HG03108 (cell line): ENCODE measurements around the gene PALLD.
"Not testable (repeated sequence)": the region's sequence is repeated elsewhere in the genome, so short reads cannot be mapped to it uniquely, and the experiment has no call there.

Experiments used
- ATAC-seq: cut with Tn5 transposase; IDR thresholded peaks from one replicate; pipeline ENCODE4 v1.9.1; 2021; ENCODE audit warnings: moderate library complexity; ENCODE audit not compliant: unreplicated experiment

Gene PALLD

DNA sequence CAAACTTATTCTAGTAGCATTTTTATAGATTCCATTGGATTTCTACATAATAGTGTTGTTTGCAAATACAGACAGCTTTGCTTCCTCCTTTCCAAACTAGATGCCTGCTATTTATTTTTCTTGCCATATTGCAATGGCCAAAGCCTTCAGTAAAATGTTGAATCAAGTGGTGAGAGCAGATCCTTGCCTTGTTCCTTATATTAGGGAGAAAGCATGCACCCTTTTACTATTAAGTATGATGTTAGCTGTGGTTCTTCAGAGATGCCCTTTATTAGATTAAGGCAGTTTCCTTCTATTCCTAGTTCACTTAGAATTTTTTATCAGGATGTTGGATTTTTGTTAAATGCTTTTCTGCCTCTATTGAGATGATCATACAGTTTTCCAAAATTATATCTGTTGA, 279.5 kb downstream of the PALLD start:
- ATAC-seq = no peak

- no peak for ATAC-seq
Observed at GRCh38 chr4:168777277-168777965, 280.6 kb downstream of the PALLD start.

DNA sequence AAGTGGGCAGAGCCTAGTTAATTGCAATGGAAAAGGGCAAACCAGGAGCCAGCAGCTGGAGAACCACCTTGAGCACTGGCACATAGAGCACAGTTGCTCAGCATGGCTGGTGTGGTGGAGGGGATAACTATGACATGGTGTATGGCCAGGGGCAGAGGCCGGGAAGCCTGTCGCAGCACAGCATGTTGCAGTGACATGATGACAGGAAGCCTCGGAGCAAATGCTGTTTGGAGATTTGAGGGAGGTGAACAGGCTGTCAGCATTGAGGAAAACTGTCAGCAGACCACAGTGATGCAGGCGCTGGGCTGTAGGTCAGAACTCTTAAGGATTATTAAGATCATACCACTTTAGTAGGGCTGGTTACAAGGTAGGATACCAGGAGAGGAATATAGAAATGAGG, 284.5 kb downstream of the PALLD start:
- ATAC-seq = no peak

GRCh38 chr4:168781926-168782325, 285.1 kb downstream of the PALLD start:
- no peak for ATAC-seq

DNA sequence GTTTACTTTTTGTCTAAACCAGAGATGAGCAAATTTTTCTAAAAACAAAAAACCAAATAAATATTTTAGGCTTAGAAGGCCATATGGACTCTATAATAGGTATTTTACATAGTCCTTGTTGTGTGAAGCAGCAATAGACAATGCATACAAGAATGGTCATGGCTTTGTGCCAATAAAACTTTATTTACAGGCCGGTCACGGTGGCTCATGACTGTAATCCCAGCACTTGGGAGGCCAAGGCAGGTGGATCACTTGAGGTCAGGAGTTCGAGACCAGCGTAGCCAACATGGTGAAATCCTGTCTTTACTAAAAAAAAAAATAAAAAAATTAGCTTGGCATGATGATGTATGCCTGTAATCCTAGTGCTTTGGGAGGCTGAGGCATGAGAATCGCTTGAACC, 285.6 kb downstream of the PALLD start:
- no peak for ATAC-seq

DNA sequence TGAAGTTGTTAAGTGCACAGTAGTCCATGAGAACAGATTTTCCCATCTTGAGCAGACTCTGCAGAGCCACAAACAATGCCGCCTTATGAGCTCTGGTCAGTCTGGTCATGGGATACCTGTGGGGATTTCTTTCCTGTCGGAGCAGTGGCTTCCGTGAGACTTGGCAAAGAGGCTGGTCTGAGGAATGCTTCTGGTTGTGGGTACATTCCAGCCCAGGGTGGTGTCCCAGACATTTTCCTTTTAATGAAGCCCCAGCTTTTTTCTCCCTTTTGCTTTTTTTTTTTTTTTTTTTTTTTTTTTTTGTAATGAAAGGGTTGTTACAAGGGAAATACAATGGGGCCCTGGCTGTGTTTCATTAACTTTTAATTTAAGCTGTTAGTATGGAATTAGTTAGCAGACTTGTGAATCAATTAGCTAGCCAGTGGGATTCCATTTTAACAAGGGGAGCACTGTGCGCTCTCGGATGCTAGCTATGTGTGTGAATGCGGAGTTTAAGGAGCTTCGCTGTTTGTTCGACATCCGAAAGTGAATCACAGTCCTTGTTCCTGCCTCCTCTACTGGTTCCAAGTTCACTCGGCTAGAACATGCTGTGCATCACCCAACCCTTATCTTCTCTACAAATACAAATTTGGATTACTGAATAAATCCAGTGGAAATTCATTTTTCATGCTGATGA, 288.1 kb downstream of the PALLD start:
- ATAC-seq = no peak

DNA sequence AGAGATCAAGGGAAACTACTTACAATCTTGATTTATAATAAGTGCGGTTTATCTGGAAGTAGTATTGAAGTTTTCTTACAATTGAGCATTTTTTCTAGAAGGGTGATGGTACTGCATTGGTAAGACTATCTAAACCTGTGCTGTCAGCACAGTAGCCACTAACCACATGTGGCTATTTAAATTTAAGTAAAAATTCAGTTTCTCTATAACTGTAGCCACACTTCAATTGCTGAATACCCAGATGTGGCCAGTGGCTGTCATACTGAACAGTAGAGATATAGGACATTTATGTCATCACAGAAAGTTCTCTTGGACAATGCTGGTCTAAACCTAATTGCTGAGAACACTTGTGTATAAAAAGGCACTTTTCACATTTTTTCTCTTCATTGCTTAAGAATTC, 290.5 kb downstream of the PALLD start:
- no peak for ATAC-seq

- ATAC-seq = no peak
Observed at GRCh38 chr4:168787801-168788595, 291.1 kb downstream of the PALLD start.

DNA sequence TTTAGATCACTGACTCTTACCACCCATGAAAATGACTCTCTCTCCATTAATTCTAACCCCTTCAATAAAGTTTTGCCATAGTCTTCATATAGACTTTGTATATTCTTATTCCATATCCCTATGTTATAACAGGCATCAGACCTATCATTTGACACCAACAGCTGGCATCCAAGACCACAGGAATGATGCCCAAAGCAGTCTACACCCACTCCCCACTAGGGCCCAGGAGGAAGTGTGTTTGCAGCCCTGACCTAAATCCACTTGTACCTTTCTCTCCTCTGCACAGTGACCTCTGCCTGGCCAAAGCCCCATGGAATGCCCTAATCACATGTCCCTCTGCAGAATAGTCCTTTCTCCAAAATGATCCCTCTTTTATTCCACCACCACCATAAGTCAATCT, 294.0 kb downstream of the PALLD start:
- no peak for ATAC-seq

DNA sequence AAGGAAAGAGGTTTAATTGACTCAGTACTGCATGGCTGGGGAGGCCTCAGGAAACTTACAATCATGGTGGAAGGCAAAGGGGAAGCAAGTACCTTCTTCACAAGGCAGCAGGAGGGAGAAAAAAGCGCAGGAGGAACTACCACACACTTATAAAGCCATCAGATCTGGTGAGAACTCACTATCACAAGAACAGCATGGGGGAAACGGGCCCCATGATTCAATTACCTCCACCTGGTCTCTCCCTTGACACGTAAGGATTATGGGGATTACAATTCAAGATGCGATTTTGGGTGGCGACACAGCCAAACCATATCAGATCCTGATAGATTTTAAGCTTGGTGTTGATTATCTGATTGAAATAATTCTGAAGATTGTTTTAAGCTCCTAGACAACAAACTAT, 294.5 kb downstream of the PALLD start:
- no peak for ATAC-seq

GRCh38 chr4:168793542-168793941, 296.7 kb downstream of the PALLD start:
- no peak for ATAC-seq

DNA sequence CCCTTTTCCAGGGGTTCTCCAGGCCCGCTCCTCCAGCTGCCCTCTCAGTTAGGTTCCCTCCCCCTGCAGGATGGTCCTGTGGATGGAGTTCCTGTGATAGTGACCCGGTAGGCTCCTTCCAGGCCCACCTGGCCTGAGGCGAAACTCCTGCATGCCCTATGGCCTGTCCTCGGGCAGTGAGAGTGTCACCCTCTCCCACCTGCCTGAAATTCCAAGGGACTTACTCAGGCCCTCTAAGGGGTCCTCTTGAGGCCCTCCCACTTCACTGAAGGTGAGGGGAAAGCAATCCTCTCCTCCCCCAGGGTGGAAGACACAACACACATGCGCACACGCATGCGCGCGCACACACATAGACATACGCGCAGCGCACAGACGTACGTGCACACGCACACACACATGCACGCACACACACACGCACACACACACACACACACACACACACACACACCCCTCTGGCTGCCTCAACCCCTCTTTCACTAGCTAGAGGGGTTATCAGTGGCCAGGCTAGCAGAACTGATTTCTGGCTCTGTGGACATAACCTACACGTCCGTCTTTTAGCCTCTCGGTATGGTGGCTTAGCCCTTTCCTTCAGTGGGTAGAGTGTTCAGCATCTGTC, 297.3 kb downstream of the PALLD start:
- no peak for ATAC-seq

- ATAC-seq = no peak
Observed at GRCh38 chr4:168794881-168795280, 298.0 kb downstream of the PALLD start.

- no peak for ATAC-seq
Observed at GRCh38 chr4:168795346-168795745, 298.5 kb downstream of the PALLD start.

DNA sequence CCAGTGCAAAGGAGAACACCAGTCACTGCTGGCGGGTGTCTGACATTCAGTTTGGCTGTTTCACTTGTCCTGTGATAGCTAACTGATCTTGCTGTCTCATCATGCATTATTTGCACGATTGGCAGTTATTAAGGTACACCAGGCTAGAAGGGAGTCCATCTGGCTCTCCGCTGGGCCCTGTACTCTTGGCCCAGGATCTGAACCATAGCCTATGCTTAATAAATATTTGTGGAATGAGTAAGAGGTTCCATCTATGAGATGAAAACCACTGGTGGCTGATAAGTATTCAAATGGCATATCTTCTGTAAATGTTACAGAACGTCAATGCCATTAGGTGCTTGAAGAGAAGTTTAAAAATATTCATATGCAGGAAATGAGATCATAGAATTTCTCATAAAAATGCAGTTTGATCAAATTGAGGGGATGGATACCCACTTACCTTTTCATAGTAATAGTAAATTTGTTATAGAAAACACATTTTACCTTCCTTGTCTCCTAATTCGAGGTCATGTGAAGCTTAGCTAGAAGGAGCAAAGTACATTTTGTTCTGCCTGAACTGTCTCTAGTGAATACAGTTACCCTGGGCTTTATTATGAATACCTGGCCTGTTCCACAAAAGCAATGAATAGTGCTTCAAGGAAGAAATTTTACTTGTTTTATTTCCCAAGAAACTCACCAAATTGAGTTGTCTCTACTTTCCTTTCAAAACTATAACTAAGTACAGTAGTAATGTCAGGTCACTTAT, 299.7 kb downstream of the PALLD start:
- ATAC-seq = no peak

- ATAC-seq = no peak
Observed at GRCh38 chr4:168797194-168797593, 300.3 kb downstream of the PALLD start.

GRCh38 chr4:168797738-168798375, 301.0 kb downstream of the PALLD start:
- ATAC-seq = no peak

- no peak for ATAC-seq
Observed at GRCh38 chr4:168800926-168801325, 304.1 kb downstream of the PALLD start.

- no peak for ATAC-seq
Observed at GRCh38 chr4:168802222-168802621, 305.4 kb downstream of the PALLD start.

DNA sequence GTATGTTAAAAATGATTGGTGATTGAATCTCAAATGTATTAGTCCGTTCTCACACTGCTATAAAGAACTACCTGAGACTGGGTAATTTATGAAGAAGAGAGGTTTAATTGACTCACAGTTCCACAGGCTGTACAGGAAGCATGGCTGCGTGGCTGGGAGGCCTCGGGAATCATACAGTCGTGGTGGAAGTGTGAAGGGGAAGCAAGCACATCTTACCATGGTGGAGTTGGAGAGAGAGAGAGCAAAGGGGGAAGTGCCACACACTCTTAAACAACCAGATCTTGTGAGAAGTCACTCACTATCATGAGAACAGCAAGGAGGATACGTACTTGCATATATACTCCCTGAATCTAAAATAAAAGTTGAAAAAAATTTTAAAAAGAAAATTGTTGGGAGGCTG, 306.2 kb downstream of the PALLD start:
- not testable (repeated sequence) for ATAC-seq
